Measurements from ENCODE around the gene FNTB.

DNA sequence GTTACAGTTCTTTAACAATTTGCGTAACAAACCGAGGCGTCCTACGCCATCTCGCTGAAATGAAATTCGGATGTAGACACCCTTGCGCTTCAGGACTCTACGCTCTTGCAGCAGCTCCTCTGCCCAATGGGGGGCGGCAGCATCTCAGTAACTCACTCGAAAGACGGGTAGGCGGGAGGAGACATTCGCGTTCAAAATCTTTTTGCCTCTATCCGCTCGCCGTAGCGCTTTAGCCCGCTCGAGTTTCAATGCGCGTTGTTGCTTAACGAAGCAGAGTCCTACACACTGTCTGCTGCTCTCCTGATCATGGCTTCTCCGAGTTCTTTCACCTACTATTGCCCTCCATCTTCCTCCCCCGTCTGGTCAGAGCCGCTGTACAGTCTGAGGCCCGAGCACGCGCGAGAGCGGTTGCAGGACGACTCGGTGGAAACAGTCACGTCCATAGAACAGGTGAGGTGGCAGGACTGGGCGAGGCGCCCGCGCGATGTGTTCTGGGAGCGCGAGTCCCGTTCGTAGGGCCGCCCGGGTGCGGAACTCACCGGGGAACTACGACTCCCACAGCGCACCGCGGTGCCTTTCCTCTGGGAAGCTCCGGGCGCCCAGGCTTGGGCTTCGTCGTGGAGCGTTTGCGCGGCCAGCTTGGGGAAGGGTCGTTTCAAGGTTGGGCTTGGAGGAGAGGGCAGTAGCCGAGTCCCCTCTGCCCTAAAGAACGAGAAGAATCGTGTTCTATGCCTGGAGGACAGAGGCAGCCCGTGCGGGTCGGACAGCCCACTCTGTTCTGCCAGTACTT is at the start of gene FNTB:
- TF ChIP-seq, protein P1, sequence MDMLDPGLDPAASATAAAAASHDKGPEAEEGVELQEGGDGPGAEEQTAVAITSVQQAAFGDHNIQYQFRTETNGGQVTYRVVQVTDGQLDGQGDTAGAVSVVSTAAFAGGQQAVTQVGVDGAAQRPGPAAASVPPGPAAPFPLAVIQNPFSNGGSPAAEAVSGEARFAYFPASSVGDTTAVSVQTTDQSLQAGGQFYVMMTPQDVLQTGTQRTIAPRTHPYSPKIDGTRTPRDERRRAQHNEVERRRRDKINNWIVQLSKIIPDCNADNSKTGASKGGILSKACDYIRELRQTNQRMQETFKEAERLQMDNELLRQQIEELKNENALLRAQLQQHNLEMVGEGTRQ (IDR thresholded peaks at IDR 0.05; ENCODE audit: low read length): no peak
- TF ChIP-seq, protein P2, sequence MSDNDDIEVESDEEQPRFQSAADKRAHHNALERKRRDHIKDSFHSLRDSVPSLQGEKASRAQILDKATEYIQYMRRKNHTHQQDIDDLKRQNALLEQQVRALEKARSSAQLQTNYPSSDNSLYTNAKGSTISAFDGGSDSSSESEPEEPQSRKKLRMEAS (IDR thresholded peaks at IDR 0.05): peak; percentile 58
